Right lobe of liver (tissue), 6 donors: Measurements from ENCODE around the gene WDR91. TPM values are rescaled to one million over a fixed set of nuclear protein-coding genes. Genes with fewer than 3 reads are reported as not detected.

Experiments used
- ATAC-seq, 4 donors: fragments of 200-7000 bp; cut with Tn5 transposase; one replicate each; pipeline ENCODE4 v1.9.1; 2020; ENCODE audit warnings: mild to moderate bottlenecking in 4 of 4, moderate library complexity in 4 of 4
- DNase-seq, 3 donors: peaks; one replicate each; pipeline ENCODE4 v3.0.0-alpha.2; 2020
- H3K27ac ChIP-seq, 3 donors: fragments of 200-600 bp; one replicate each; pipeline ENCODE4 v1.8.0; 2022
- H3K27me3 ChIP-seq, 2 donors: fragments of 200-600 bp; one replicate each; pipeline ENCODE4 v1.8.0; 2022
- H3K36me3 ChIP-seq, 4 donors: fragments of 200-600 bp; sonication (generic) in 1 of 4; one replicate each; pipeline versions ENCODE4 v1.5.1 to v1.8.0; 2017 to 2022; ENCODE audit warnings: control low read depth in 1 of 4
- H3K4me1 ChIP-seq, 4 donors: fragments of 200-600 bp; sonication (generic) in 1 of 4; one replicate each; pipeline versions ENCODE4 v1.5.1 to v1.8.0; 2017 to 2022; ENCODE audit warnings: control low read depth in 1 of 4
- H3K4me3 ChIP-seq, 3 donors: fragments of 200-600 bp; one replicate each; pipeline ENCODE4 v1.8.0; 2022
- H3K9me3 ChIP-seq, 4 donors: fragments of 200-600 bp; sonication (generic) in 1 of 4; one replicate each; pipeline versions ENCODE4 v1.5.1 to v1.8.0; 2017 to 2022; ENCODE audit warnings: control low read depth in 1 of 4
- CTCF ChIP-seq, 4 donors: fragments of 200-600 bp in 3 of 4; fragments of 450-650 bp in 1 of 4; IDR thresholded peaks; one replicate each; pipeline versions ENCODE4 v1.5.1 to v1.8.0; 2016 to 2022; ENCODE audit warnings: antibody characterized with exemption in 4 of 4, mild to moderate bottlenecking in 2 of 4
- POLR2A ChIP-seq: fragments of 450-650 bp; IDR thresholded peaks from one replicate; pipeline ENCODE4 v1.6.1; 2017; ENCODE audit warnings: antibody characterized with exemption, mild to moderate bottlenecking
- WGBS: methylation state at CpG from one replicate; pipeline ENCODE4 v1.1.6; 2018; ENCODE audit warnings: low coverage, low lambda C conversion rate; ENCODE audit not compliant: insufficient coverage; ENCODE audit errors: missing lambda C conversion rate; 5-methylcytosine and 5-hydroxymethylcytosine counted together
- intact Hi-C, 2 donors: fragments of 100-400 bp; cut with DNase I; formaldehyde crosslinking; loops; one replicate each; pipeline versions ENCODE4 v1.11.2 to v1.14.1; 2022
- long read RNA-seq: library from polyadenylated mRNA; unstranded; transcript quantifications from one replicate; pipeline ENCODE4 v2.0.0, GENCODE V29; 2019
- total RNA-seq, 6 experiments: library from RNA; depleted of rRNA in 2 of 6; stranded (reverse); fragments of >200 nt in 2 of 6; fragmentation: NEBNext Ultra II Directional in 3 of 6; extraction: Animal tissue kit (Norgen Biotek cat#: 25700) in 3 of 6; gene quantifications; one replicate each; pipeline versions ENCODE4 v1.1.0 to v1.2.4, GENCODE V29; 2016 to 2023
- donor health status: DM: no; HTN: yes; CAD: no.
- donor health status: DM: no; HTN: no; CAD: no.
- donor health status: DM: no; HTN: no; CAD: no.
- donor health status: DM: no; HTN: yes; CAD: no.
- donor health status: DM: no; HTN: yes; CAD: no.

Gene WDR91
- total RNA-seq: 10 to 100 TPM in 1 of 6 experiments, 1 to 10 TPM in 5; 6.0 to 11.5 (median 8.6) TPM
- long read RNA-seq: 0 reads

- Histone ChIP-seq H3K36me3 (no peaks in the 10 kb centered on the region), H3K27ac (peak within 1 kb of the TSS; percentile 88 to 92 (median 90)), H3K4me1 (peaks cover 0 to 41% (median 7%) of the 10 kb centered on the region in 4 donors), H3K4me3 (peak within 1 kb of the TSS; percentile 84 to 95 (median 87)), H3K27me3 (no peaks in the 10 kb centered on the region), H3K9me3 (no peaks in the 10 kb centered on the region)
- ATAC-seq (peak; percentile 91 to 97 (median 94)), DNase-seq (peak; percentile 98 to 99 (median 98))
- WGBS: under 1% methylated on average over 21 of the region's 82 CpGs
- TF ChIP-seq CTCF (IDR thresholded peaks at IDR 0.05): no peak
- peak; percentile 80 for TF ChIP-seq POLR2A
- intact Hi-C loops: no loop called here
Observed at GRCh38 chr7:135211179-135211945, at the start of gene WDR91. Gene WDR91, minus strand, starts transcription at chr7:135211526. Its CDS starts 24 bp downstream, at chr7:135211502.

GRCh38 chr7:135260470-135260869 lies 49.1 kb upstream of the WDR91 start:
- intact Hi-C loops: no loop called here
- peaks cover 0 to 7% (median 0%) of the 10 kb centered on the region in 4 donors for H3K4me1 ChIP-seq
- no peaks in the 10 kb centered on the region for H3K27me3 ChIP-seq
- WGBS: 76% methylated on average over 2 of the region's 2 CpGs
- H3K4me3 ChIP-seq: no peak overlapping the region
- TF ChIP-seq CTCF (IDR thresholded peaks at IDR 0.05): no peak
- TF ChIP-seq POLR2A: no peak
- ATAC-seq (no peak), DNase-seq (no peak)
- no peaks in the 10 kb centered on the region for H3K9me3 ChIP-seq
- no peaks in the 10 kb centered on the region for H3K36me3 ChIP-seq
- no peak overlapping the region for H3K27ac ChIP-seq

- TF ChIP-seq CTCF (IDR thresholded peaks at IDR 0.05): no peak
- H3K9me3 ChIP-seq: no peaks in the 10 kb centered on the region
- 80% methylated on average over 1 of the region's 6 CpGs for WGBS
- no peak for ATAC-seq
- no peak overlapping the region for H3K4me3 ChIP-seq
- H3K36me3 ChIP-seq: no peaks in the 10 kb centered on the region
- peaks cover 0 to 7% (median 0%) of the 10 kb centered on the region in 4 donors for H3K4me1 ChIP-seq
- no peaks in the 10 kb centered on the region for H3K27me3 ChIP-seq
- no peak for DNase-seq
- intact Hi-C loops: no loop called here
- no peak overlapping the region for H3K27ac ChIP-seq
Observed at GRCh38 chr7:135259702-135260101, 48.4 kb upstream of the WDR91 start.

- H3K9me3 ChIP-seq: no peaks in the 10 kb centered on the region
- no peak overlapping the region for H3K27ac ChIP-seq
- H3K4me3 ChIP-seq: no peak overlapping the region
- ATAC-seq: no peak
- no peaks in the 10 kb centered on the region for H3K36me3 ChIP-seq
- TF ChIP-seq CTCF (IDR thresholded peaks at IDR 0.05) (no peak), POLR2A (no peak)
- H3K27me3 ChIP-seq: no peaks in the 10 kb centered on the region
- no peak for DNase-seq
- intact Hi-C loops: no loop called here
- 92% methylated on average over 2 of the region's 3 CpGs for WGBS
- H3K4me1 ChIP-seq: peaks cover 0 to 7% (median 0%) of the 10 kb centered on the region in 4 donors
Observed at GRCh38 chr7:135258585-135258984, 47.3 kb upstream of the WDR91 start.
